GDM1 (cell line): ENCODE measurements around the gene RAB26.
"Not testable (repeated sequence)": the region's sequence is repeated elsewhere in the genome, so short reads cannot be mapped to it uniquely, and the experiment has no call there.

Source experiments
- DNase-seq: peaks from one replicate; lab custom pipeline; 2025; lab: John Stamatoyannopoulos, UW

The RAB26 gene

DNA sequence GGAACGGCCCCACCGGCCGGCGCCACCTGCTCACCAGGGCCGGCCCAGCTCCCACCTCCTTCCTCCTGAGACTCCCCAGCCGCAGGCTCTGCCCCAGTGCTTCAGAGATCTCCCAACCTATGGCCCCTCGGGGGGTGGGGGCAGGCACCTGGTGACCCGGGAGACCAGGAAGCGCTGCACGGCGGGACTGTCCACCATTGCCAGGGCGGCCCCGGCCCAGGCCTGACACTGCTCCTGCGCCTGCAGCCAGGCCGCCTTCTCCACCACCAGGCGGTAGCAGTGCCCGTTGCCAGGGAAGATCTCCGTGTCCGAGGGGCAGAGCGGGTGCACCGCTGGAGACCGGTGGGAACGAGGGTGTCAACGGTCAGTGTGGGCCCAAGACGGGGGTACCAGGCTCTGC is 31.1 kb upstream of the RAB26 start:
- not testable (repeated sequence) for DNase-seq

DNA sequence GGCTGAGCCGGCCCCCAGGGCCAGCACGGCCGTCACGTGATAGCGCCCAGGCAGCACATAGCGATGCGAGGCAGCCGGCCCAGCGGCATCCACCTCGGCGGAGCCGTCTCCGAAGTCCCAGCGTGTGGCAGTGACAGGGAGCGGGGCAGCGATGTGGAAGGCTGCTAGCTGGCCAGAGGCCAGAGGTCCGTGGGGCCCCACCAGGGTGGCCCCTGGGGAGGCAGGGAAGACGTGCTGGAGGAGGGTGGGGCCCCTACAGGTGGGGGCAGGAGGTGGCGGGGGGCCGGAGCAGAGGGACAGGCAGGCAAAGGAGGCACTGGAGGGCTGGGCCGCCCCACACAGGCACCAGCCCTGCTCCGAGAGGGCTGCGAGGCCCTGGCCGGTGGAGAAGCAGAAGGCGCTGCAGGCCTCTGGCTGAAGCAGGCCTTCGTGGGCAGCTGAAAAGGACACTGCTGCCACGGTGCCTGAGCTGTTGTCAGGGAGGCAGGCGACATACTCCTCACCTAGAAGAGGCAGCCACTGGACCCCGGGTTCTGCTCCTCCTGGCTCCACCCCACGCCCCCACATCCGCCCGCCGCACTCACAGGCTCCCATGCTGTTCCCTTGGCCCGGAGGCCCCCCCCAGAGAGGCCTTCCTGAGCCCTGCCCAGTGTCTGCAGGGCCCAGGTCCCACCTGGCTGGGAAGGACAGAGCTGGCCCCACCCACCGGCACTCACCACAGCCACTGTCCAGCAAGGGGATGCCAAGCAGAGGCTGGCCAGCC is 30.3 kb upstream of the RAB26 start:
- DNase-seq: not testable (repeated sequence)

DNA sequence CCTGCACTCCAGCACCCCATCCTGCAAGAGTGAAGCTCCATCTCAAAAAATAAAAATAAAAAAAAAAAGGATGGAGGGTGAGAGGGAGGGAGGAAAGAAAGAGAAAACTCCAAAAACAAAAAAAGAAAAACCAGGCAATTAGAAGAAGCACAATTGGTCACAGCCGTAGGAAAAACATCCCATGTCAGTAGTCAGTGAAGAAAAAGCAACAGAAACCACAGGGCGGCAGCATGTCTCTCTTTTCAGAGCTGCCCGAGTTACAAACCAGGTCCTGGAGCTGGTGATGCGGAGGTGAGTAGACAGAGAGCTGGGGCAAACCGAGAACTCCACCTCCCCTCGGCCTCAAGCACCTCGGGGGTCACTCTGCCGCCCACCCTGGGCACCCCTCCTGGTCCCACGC is 27.1 kb upstream of the RAB26 start:
- DNase-seq: not testable (repeated sequence)

DNA sequence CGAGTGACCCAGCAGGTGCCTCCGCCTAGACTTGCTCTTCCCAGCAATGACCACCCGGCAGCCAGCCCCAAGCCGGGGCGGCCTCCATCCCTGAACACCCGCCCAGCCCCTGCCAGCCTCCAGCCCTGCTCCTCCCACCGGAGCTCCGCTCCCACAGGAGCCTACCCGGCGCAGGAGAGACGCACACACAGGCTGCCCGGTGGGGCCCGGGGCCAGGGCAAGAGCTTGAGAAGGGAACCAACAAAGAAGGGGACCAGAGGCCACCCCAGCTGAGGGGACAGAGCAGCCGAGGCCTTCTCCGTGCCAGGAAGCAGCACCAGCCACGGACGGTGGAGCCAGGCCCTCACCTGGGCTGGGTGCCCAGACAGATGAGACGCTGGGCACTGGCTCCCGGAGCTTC is 26.6 kb upstream of the RAB26 start:
- DNase-seq: no peak

DNA sequence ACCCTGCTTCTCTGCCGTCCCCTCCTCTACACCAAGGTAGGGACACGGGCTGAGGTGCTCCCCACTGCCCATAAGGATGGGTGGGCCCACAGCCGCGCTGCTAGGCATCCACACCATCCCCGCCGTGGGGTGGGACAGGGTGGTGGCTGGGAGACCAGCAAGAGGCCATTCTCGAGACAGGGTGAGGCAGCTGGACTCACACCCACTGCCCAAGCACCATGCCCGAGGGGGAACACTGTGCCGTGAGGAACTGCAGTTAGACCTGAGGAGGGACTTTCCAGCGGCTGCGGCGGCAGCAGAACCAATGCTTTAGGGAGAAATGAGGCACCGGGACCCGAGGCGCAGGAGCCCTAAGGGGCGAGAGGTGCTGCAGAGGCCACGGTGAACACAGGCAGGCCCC is 26.0 kb upstream of the RAB26 start:
- DNase-seq: no peak

DNA sequence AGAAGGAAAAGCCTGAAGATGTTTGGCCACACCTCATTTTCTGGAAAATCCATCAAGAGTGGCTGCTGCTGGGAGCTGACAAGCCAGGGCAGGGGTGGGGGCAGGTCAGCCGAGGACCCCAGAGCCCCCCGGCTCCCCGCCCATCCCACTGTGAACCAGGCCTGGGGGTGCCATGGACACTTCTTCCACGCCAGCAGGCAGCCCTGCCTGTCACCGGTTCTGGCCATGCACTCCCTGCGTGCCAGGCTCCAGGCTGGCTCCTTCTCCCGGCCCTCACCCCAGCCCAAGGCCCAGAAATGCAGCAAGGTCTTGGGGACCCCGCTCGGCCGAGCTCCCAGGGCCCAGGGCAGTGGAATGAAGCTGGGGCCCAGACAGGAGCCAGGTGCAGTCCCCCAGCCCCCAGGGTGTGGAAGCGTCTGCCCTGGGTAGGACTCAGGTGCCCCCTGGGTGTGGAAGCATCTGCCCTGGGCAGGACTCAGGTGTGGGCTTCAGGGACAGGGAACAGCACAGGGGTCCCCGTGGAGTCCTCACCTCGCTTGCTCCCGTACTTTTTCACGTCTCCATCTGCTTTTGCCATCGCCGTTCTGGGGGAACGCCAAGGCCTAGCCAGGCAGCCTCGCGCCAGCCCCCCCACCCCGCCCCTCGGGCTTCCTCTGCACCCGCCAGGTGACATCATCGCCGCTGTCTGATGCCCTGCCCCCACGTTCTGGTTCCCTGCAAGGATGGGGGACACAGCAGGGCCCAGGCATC is 25.3 kb upstream of the RAB26 start:
- not testable (repeated sequence) for DNase-seq

DNA sequence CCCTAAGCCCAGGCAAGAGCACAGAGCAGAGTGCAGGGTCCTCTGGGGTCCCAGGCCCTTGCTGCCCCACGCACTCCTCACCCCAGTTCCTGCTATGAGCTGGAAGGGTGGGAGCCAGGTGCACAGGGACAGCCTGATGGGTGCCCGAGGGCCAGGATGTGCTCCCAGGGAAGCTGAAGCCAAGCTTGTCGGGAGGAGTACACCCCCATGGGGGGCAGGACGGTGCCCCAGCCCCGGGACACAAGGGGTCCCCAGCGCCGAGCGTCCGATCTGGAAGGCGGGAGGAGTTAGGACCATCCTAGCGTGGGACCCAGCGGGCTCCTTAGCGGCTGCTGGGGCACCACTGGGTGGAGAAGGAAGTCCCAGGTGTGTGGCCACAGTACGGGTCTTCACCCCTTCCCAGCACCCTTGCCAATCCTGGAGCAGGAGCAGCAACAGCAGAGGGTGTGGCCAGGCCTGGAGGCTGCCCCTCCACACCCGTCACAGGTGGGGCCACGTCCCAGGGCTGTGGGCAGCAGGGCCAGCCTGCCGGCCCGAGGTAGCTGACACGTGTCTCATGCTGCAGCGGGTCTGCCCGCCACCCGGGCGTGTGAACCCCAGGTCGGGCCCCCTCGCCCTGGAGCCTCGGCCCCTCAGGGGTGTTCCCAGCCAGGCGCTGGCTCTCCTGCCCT is 24.6 kb upstream of the RAB26 start:
- DNase-seq: not testable (repeated sequence)

DNA sequence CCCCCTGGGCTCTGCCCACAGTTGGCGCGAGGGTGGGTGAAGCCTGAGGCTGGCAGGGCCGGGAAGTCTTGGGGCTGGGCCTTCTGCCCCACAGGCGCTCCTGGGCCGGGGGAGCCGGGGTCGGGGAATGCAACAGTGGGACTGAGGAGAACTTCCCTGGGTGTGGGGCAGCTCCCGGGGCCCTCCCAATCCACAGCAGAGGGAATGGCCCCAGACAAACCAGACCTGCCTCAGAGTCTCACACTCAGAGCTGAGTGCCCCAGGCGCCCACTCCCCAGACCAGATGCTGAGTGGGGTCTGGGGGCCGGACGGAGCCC is 24.1 kb upstream of the RAB26 start:
- not testable (repeated sequence) for DNase-seq

DNA sequence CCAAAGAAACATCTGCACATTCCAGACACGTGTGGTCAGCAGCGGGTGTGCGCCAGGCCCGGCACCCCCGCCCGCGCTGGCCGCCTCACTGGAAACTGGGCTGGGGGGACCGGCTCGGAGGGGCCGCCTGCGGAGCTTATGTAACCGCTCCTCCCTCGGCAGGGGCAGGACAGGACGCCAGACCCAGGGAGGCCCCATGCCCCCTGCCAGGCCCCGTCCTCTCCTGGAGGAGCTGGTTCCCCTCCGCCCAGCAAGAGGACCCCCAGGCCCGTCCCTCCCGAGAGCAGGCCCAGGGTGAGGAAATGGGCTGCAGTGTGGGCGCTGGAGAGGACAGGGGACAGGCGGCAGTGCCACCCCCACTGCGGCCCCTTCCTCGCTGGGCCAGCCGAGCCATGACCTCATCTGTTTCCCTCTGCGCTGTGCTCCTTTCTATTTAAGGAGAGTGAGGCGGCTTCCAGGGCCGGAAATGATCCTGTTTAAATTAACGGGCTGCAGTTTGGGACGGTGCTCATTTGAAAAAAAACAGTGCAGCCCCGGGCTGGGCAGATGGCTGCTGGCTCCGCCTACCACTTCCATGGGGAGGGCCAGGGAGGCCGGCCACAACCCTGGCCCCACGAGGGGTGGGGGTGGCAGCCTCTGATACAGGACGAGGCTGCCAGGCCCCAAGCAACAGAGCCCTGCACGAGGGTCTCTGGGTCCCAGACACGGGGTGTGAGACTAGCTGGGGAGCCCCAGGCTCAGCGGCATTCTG is 23.6 kb upstream of the RAB26 start:
- DNase-seq: not testable (repeated sequence)

DNA sequence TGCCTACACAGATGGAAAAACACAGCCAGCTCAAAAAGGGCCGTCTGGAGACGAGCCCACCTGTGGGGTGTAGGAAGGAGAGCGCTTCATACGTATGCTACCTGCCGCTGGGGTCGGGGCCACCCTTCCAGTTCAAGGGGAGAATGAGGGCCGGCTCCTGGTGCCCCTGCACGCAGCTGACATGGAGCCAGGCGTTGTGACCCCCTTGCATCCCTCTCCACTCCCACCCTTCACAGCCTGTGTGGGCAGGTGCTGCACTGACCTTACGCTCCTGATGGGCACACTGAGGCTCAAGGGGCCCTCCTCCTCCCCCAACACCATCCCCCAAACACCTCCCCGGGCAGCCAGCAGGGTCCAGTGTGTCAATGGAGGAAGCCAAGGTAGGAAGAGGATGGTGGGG is 22.8 kb upstream of the RAB26 start:
- DNase-seq: not testable (repeated sequence)

DNA sequence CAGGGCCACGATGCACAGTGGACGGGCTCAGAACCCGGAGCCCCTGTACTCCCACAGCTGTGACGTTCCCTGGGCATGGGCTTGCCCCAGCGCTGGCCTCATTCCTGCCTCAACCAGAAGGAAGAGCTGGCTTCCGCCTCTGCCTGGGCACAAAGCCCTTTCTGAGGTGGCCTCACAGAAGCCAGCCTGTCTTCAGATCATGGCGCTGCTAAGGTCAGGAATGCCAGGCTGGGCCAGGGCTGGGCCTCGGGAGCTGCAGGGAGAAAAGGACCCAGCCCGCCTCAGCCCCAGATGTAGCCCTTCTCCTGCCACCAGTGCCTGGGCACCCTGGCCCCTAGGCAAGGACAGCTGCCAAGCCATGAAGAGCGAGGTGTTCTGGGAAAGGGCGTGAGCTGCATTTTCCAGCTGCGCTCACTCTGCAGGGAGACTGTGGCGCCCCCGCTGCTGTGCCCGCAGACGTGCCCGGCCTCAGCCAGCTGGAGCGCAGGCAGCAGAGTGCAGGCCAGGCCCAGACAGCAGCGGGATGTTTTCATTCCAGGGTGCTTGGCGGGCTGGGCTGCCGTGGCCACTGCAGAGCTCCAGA is 22.2 kb upstream of the RAB26 start:
- not testable (repeated sequence) for DNase-seq

DNA sequence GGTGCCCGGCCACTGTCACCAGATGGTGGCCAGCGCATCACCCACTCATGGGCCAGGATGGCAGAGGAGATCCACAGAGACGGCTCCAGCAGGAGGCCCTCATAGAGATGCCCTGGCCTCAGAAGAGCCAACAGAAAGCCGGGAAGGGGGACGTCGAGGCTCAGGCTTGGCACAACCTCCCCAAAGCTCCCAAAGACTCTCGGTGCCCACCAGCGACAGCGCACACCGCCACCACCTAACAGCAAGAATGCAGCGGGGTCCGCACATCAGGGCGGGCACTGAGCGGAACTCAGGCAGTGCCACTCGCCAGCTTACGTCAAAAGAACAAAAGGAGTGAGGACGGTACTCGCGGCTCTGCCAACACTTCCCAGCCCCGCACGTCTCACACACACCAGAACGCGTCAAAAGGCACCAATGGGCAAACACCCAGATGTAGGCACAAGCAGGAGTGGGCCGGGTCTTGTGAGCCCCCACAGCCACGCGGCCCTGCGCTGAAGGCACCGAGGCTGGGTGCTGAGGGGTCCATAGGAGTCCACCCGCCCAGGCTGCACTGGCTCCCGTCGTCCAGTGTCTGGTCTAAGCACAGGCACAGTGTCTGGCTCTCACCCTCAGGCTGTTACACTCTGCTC is 21.4 kb upstream of the RAB26 start:
- not testable (repeated sequence) for DNase-seq

DNA sequence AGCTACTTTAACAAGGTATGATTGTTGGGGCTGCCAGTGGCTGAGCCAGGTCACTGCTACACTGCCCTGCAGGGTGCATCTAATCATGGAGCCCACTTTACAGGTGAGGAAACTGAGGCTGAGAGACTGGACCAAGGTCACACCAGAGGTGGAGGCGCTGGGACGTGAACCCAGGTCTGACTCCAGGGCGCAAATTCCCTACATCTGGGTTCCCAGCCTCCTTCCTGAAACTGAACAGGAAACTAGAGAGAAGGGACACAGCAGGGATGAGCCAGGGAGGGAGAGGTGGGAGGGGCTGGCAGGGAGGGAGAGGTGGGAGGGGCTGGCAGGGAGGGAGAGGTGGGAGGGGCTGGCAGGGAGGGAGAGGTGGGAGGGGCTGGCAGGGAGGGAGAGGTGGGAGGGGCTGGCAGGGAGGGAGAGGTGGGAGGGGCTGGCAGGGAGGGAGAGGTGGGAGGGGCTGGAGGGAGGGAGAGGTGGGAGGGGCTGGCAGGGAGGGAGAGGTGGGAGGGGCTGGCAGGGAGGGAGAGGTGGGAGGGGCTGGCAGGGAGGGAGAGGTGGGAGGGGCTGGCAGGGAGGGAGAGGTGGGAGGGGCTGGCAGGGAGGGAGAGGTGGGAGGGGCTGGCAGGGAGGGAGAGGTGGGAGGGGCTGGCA is 20.7 kb upstream of the RAB26 start:
- not testable (repeated sequence) for DNase-seq

DNA sequence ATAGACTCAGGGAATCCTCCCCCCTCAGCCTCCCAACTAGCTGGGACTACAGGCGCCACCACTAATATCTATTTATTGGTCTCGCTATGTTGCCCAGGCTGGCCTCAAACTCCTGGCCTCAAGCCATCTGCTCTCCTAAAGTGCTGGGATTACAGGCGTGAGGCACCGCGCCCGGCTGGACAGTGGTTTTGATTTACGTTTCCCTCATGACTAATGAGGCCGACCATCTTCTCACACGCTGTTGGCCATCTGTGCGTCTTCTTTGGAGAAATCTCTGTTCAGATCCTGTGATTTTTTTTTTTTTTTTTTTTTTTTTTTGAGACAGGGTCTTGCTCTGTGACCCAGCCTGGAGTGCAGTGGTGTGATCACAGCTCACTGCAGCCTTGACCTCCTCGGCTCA is 19.2 kb upstream of the RAB26 start:
- DNase-seq: not testable (repeated sequence)

DNA sequence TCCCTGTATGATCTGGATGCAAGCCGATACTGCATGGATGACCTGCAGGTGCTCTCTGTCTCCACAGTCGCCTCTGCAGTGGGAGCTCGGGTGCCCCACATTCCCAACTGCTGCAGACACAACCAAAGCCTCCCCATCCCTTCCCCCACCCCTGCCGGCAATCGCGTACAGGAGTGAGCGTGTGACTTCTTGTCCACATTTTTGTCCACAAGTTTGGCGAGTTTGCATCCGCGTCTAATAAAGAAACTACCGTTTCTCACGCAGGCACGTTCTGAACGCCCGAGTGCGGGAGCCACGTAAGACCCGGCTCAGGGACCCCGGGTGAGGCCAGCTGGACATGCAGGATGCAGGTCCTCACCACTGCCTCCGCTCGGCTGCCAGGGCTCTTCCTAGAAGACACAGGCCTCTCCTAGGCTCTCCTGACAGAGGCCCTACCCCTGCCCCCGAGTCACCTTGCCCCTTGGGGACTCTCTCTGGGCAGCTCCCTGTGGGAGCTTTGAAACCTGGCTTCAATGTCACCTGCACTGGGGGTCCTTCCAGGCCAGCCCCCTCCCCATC is 18.5 kb upstream of the RAB26 start:
- not testable (repeated sequence) for DNase-seq

DNA sequence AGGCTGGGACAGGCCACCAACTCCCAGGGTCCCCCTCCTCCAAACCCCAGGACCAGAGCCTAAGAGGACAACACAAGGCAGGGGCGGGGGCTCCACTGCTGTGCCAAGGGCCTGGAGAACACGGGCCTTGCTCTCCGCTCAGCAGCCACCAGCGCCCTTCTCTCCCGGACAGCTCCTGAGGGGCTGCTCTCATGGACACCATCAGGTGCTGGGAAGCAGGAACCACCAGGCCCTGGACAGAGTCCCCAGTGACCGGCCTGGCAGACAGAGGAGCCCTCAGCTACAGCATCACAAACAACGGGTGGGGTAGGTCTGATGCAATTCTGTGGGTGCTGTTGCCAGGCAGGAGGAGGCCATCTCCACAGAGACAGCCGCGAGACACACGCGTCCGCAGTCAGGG is 14.6 kb upstream of the RAB26 start:
- DNase-seq: not testable (repeated sequence)

DNA sequence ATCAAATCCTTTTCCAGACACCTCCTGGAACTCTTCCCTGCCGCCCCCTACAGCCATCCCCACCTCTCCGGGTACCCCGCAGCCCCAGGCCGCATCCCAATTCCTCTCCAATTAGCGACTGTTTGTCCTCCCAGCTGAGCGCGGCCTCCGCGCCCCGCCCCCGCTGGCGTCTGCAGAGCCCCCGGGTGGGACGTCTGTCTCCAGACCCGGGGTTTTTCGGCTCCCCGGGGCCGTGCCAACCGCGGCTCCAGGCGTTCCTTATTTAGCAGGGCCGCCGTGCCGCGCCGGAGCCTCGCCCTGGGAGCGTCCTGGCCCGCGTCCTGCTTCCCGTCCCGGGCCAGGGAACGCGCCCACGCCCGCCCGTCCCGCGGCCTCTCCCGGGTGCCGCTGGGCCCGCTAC is 13.4 kb upstream of the RAB26 start:
- not testable (repeated sequence) for DNase-seq

DNA sequence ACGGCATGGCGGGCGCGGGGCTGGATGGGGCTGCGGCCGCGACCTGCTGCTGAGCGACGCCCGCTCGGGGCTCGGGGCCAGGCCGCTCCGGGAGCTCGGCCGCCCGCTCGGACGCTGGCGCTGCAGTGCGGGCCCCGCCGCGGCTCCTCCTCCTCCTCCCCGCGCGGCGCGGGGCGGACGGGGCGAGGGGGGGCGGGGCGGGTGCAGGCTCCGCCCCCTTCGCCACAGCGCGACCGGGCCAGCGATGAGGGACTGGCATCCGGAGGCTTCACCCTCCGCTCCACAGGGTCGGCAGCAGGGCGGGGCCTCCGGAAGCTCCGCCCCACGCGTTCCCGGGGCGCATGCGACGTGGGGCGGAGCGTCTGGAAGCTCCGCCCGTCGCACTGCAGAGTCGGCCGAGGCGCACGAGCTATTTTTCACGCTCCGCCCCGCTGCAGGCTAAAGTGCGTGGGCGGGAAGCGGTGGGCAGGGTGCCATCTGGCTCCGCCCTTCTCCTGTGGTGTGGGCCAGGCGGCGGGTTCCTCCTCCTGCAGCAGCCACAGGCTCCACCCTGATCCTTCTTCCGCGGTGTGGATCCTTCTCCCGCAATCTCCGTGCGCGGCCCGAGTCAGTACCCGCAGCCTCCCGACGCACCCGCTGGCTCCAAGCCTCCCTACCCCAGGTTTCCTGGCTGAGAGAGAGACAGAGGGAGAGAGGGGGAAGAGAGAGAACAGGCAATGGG is 12.5 kb upstream of the RAB26 start, which contains the start of gene PKD1:
Gene PKD1 (minus strand): TSS at position 129 of the 721 bp plus-strand sequence. CDS start 209 bp downstream, outside the sequence.
- DNase-seq: peak; percentile 91
